Amniotic stem cell (primary cell): Measurements from ENCODE around the gene FBXW11.

Source experiments
- DNase-seq: peaks from one replicate; lab custom pipeline; 2025; lab: John Stamatoyannopoulos, UW

Gene FBXW11

DNA sequence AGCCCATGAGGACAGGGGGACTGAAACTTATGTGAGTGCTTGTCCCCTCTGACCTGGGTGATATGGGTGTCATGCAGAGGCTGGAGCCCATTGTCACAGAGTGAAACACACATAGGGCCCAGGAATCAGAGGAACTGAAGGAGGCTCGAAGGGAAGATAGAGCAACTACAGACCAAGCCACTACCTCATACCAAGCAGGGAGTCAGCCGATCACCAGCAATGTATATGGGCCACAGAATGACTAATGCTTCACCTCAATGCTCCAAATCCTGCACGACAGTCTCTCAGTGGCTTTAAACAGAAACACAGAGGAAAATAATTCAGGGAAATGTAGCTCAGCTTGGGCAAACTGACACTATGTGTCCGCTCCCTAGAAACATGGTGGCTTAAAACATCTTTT is 8.9 kb upstream of the FBXW11 start:
- DNase-seq, result no peak

DNA sequence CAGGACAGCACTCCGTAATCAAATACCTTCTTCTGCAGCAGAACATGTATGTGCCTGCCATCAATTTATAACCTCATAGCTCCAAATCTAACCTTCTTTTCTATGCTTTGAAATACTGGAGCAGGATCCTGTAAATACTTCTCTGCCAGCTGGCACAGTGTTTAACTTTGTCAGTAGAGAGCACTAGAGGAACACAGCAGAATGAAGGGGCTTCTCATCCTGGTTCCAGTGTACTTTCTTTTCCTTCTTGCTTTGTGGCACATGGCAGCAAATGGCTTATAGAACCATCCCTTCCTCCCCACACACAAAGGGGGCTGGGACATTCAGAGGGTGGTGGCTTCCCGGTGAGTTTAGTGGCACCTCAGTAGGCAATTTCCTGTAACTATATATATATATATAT is 3.8 kb upstream of the FBXW11 start:
- no peak for DNase-seq

DNA sequence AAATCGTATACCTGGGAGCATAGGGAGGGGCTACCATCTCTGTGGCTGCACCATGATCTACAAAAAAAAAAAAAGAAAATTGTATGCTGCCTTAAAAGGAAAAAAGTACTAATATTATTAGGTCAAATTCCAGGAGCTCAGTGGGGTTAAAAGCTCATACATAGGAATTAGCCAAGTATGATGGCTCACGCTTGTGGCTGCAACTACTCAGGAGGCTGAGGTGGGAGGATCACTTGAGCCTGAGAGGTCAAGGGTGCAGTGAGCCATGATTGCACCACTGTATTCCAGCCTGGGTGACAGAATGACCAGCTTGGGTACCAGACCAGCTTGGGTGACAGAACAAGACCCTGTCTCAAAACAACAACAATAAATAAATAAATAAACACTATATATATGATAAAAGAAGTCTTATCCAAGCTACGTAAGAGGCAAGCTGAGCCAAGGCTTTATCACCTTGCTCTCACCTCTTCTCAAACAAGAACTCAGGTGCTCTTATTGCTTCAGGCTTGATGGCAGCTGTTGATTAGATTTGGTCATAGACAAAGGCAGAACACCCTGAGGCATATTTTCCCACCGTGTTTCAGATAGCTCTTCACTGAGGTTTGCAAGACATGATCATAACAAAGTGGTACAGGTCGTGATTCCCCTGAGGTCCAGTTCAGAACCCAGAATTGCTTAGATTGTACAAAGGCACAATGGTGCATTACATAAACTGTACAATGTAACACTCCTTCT is 3.3 kb upstream of the FBXW11 start:
- no peak for DNase-seq

DNA sequence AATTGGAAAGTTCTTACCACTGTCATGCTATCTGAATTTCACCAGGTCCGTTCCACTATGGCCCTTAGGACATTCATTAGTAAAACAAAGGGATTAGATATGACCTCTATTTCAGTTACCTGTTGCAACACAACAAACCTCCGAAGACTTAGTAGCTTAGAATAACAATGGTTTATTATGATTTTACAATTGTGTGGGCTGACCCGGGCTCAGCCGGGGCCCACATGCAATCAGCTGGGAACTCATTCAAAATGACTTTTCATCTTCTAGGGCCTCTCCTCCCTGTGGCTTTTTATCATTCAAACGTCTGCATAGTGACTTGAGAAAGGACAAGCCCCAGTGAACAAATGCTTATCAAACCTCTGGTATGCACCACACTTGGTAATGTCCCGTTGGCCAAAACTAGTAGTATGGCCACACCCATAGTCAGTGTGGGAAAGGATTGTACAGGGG is 2.3 kb upstream of the FBXW11 start:
- no peak for DNase-seq

DNA sequence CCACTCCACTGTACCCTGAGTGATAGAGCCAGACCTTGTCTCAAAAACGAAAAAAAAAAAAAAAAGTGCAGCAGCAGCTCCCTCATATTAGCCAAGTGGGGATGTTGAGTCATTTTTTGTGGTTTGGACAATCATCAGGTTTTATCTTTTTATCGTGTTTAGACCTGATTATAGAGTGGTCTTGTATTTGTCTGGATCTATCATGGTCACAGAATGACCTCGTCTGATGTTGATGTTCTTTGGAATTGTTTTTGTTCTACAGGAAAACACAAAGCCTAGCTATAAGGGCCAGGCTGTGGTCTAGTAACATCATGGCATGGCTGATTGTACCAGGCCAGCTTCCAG is 1.6 kb upstream of the FBXW11 start:
- no peak for DNase-seq

DNA sequence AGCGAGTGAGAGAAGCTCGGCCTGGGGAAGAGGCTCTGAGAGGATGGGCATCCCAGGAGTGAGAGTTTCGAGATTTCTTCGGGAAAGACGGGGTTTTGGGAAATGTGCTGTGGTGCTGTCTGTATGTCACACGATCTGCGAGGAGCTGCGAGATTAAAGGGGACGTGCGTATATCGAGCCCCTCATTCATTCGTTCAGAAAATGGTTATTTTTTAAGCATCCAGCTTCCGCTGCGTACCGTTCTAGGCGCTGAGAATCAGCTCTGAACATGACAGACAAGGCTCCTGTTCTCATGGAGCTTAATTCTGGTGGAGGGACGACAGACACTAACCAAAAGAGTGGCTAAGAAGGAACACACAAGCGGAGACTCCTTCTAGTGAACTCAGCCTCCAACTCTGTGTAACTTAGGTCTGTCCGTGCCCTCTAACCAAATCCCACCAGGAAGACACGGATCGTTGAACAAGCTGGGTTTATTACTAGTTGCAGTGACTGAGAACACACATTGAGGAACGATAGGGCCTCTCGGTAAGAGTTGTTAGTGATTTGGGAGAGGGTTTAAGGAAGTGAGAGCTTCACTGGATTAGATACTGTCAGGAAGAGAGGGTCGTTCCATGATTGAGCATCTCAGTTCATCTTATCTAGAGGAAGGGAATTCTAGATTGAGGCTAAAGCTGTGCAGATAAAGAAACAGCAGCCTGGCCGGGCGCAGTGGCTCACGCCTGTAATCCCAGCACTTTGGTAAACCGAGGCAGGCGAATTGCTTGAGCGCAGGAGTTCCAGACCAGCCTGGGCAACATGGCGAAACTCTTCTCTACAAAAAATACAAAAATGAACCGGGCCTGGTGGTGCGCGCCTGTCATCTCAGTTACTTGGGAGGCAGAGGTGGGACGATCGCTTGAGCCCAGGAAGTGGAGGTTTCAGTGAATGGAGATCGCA is 1.0 kb upstream of the FBXW11 start:
- no peak for DNase-seq

DNA sequence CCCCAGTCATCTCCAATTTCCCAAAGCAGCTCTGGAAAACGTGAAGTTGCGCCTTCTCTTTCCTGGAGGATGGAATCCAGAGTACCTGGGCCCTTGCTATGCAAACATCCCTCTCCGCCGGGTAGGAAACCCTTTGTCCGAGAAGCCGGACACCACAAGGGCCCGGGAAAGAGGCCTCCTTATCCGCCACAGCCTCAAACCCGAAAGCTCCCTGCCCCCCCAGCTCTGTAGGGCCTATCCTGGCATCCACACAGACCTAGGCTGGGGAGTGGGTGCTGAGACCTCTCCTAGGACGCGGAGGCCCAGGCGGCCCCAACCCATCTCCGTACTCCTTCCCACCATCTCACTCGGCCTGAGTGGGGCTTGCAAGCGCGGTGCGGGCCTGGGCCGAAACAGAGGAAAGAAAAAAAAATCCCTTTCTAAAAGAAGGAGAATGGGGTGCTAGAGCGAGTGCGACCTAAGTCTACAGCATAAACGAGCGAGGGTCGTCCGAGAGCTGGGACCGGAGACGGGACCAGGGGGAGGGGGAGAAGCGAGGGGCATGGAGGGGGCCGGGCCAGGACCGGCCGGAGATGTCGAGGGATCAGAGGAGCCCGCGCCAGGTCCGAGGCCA is 624 bp downstream of the FBXW11 start:
- DNase-seq, result no peak

DNA sequence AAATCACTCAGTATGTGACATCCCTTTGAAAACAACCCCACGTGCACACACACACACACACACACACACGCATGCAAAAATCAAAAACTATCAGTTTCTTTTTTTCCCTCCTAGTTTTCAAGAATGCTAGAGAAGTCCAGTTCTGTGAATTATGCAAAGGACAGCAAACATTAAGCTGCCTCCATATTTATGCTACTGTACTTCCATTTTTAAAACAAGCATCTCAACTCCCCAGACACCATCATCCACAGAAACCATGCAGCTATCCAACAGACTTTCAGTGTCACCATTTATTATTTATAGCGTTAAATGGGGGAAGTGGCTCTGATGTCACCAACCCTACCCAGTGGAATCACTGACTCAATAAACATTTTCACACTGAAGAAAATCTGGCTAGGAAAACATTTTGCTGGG is 1.6 kb downstream of the FBXW11 start:
- no peak for DNase-seq

DNA sequence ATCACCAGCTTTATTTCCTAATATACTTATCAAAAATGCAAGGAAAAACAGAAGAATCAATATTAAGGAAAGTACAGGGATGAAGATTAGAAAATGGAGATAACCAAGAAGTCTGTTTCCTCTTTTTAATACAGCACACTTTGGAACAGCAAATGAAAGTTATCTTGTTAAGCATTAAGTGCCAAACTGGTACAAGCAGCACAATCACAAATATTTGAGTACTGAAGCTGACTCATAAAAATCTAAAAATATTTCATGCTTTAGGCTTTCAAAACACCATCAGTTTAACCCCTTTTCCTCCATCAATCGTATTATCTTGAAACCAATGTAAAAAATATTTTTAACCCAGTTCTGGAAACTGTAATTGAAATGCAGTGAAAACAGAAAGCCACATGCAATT is 2.7 kb downstream of the FBXW11 start:
- no peak for DNase-seq

DNA sequence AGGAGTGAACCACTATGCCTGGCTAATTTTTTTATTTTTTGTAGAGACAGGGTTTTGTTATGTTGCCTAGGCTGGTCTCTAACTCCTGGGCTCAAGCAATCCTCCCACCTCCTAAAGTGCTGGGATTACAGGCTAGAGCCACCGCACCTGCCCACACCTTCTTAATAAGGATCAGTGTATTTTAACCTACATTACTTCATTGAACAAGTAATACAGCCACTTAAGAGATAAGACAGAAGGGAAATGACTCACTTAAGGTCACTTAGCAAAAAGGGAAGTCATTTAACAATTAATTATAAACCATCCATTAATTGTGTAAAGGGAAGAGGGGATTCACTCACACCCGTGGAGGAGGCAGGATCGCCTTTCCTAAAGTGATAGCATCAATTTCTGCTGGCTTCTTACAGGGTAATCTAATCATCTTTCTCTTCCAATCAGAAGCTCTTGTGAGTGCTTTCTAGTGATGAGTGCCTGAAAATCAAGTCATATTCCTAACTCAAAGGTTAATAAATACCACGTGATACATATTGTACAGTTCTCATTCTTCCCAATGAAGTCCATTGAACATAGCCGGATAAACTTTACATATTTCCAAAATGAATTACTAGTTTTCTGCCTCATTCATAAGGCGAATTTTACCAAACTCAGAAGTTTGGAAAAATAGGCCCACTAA is 3.5 kb downstream of the FBXW11 start:
- DNase-seq, result no peak

DNA sequence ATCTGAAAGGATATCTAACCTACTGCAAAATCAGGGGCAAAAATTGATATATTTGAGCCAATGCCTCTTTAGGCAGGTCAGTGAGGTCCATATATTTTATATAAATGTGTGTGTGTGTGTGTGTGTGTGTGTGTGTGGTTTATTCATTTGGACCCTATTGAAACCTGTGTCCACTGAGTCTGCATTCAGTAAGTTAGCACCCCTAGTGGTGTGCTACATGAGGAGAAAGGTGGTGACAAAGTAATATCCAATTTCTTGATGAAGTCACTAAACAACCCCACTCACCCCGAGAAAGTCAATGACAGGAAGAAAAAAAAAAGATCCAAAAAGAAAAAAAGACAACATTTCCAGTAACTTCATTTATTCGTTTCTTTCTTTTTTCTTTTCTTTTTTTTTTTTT is 4.1 kb downstream of the FBXW11 start:
- no peak for DNase-seq

DNA sequence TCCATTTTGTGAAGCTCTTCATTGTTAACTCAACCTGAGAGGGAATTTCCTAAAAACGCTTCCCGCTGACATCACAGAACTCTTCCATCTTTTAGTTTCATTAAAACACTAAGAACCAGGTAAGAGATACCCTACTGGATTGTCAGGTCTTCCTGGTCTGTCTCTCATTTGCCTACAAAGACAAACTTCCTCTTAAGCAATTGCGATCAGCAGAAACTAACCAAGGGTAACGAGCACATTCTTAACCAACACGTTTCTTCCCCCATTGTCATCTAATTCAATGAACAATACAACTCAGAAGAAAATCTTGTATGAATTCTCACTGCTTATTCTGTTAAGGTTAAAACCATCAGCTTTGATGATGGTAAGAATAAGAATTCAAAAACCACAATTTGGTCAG is 6.6 kb downstream of the FBXW11 start:
- no peak for DNase-seq

DNA sequence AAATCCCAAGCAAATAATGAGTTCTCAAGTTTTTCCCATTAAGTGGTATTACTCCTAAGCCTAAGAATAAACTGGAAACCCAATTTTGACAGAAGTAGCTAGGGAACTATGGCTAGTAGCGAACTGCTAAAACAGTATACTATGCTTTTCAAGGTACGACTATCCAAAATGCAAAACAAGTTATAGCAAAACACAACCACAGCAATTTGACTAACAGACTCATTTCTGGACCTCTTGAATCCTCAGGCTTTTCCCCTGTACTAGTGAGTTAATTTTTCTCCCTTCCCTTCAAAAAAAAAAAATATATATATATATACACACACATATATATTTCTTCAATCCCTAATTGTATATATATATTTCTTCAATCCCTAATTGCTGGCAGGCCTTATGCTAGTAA is 7.3 kb downstream of the FBXW11 start:
- no peak for DNase-seq

DNA sequence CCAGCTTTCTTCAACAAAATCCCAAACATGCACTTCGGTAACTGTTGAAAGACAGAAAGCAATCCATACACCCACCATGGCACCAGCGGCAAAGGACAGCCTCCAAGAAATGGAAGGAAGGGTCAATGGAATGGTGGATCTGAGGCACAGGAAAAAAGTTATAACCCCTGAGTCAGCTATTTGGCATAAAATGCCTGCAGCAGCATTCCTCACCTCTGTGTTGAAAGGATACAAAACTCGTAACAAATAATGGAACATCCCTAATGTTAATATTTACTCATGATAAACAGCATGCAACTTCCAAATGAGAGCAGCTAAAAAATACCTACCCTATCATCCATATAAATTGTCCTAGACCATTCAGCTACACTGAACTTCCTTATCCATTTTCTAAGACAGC is 9.4 kb downstream of the FBXW11 start:
- no peak for DNase-seq

DNA sequence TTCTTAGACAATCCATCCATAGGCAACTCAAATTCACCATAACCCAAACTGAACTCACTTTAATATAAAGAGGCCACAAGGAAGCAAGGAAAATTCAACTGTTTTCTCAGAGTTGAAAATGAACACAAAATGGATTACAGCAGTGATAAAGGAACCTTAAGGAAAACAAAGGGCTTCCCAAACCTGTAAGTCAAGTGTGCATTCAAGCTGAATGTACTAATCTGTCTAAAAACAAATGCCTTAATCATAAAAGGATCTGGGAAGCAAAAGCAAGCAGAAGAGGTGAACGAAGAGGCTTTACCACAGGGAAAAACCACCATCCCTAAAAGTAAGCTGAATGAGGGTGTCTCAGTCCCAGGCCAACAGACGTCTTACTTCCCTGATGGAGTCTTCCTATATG is 13.6 kb downstream of the FBXW11 start:
- DNase-seq, result no peak

DNA sequence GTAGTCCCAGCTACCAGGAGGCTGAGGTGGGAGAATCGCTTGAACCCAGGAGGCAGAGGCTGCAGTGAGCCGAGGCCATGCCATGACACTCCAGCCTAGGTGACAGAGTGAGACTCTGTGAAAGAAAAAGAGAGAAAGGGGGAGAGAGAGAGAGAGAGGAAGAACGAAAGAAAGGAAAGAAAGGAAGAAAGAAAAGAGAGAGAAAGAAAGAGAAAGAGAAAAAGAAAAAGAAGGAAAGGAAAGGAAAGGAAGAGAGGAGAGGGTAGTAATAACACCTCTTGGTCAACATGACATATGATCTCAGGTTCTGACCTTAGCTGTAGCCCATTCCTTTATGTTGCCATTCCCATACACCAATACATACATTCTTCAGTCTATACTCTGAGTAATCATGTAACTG is 14.1 kb downstream of the FBXW11 start:
- no peak for DNase-seq

DNA sequence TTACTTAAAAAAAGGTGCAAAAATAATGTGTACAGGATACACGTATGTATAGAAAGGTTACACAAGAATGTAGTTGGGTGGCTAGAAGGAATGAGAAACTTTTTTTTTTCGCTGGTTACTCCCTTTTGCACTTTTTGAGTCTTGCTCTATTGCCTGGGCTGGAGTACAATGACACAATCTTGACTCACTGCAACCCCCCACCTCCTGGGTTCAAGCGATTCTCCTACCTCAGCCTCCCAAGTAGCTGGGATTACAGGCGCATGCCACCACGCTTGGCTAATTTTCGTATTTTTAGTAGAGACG is 15.8 kb downstream of the FBXW11 start:
- DNase-seq, result no peak

DNA sequence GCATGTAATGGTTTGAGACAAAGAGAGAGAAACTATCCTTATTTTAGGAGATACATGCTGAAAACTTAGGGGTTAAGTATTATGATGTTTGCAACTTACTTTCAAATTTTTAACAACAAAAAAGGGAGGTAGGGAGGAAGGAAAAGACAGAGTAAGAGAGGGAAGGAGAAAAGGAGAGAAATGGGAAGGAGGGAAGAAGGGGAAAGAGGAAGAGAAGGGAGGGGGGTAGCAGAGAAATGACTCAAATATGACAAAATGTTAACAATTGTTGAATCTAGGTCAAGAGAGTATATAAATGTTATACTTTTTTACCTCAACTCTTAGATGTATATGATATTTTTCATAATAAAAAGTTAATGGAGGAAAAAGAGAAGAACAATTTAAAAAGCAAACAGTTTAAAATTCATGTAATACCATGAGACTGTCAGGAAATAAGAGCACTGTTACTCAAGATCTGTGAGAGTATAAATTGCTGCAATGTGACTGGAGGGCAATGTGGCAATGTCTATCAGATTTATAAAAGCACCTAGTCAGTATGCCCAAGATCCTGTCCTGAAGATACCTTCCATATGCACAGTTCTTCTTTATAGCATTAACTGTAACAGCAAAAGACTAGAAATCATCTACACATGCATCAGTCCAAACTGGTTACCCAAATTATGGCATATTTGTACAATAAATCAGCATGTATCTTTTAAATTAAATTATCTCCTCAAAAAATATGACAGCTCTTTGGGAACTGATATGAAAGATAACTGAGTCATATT is 16.3 kb downstream of the FBXW11 start:
- no peak for DNase-seq

DNA sequence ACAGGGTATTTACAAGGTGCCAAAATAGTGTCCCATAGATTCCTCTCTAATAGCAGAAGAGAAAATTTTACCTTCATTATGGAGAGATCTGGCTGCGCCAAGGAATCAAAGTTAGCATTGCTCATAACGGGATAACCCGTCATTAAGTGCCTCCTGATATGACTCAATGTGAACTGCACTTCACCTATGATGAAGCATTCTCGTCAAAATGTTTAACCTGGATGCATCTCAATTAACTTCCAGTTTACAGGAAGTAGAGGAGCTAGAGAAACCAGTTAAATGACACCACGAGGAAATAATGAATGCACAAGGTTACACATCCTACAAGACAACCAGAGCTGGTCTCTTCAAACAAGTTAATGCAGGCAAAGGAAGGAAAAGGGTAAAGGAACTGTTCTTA is 17.2 kb downstream of the FBXW11 start:
- no peak for DNase-seq

DNA sequence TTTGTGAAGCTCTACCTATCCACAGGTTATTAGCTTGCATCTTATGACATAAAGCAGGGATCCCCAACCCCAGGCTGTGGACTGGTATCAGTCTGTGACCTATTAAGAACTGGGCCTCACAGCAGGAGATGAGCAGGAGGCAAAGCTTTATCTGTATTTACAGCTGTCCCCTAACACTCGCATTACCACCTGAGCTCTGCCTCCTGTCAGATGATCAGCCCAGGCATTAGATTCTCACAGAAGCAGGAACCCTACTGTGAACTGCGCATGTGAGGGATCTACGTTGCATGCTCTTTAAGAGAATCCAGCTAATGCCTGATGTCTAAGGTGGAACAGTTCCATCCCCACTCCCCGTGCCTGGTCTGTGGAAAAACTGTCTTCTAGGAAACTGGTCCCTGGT is 19.7 kb downstream of the FBXW11 start:
- no peak for DNase-seq

DNA sequence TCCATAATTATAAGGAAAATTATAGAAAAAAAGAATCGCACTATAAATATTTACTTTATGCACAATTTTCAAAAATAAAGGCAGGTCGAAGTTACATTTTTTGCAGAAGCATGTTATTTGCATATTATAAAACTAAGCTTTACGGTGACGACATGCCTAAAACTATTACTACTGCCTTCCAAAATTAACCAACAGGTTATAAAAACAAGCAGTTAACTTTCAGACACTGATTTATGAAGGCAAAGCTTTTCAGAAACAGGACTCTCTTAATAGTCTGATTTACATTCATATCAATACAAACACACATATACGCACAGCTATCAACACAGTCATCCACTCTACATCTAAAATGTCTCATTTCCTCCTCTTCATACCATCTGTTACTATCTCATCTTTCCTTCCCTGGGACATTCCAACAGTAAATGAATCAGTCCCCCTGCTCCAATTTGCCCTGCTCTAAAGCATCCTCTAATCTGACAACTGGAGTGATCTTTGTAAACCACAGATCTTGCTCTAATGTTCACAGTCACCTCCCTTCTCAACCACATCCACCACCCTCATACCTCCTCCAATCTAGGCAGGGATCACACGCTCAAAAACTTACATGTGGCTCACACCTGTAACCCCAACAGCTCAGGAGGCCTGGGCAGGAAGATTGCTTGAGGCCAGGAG is 21.6 kb downstream of the FBXW11 start:
- peak; percentile 54 for DNase-seq
